GM12875 (cell line): ENCODE data around the gene SST.

Experiments used
- H3K4me3 ChIP-seq: one replicate; pipeline ENCODE4 v1.5.1; 2011; ENCODE audit warnings: low read depth, low read length, control low read depth
- CTCF ChIP-seq: IDR thresholded peaks from 2 replicates; pipeline ENCODE4 v1.5.1; 2011; ENCODE audit warnings: low read depth, mild to moderate bottlenecking, control low read depth, inconsistent platforms, low read length, moderate library complexity, borderline replicate concordance; ENCODE audit not compliant: insufficient read depth

The SST gene

GRCh38 chr3:187709155-187709554 is 39.0 kb upstream of the SST start:
- no peak for TF ChIP-seq CTCF

GRCh38 chr3:187708696-187709095 is 38.5 kb upstream of the SST start:
- H3K4me3 ChIP-seq, result no peak overlapping the region
- TF ChIP-seq CTCF, result no peak

More at GRCh38 chr3:187709155-187709554, 39.0 kb upstream of the SST start:
- H3K4me3 ChIP-seq, result no peak overlapping the region

GRCh38 chr3:187706971-187707370 is 36.8 kb upstream of the SST start:
- no peak overlapping the region for H3K4me3 ChIP-seq
- no peak for TF ChIP-seq CTCF

GRCh38 chr3:187705164-187705563 is 35.0 kb upstream of the SST start:
- no peak for TF ChIP-seq CTCF
- no peak overlapping the region for H3K4me3 ChIP-seq

GRCh38 chr3:187702507-187703033 is 32.4 kb upstream of the SST start, which contains the start of gene RTP2:
Gene RTP2 (minus strand): TSS chr3:187702557. CDS start chr3:187702128, 429 bp downstream.
- H3K4me3 ChIP-seq, result no peak within 1 kb of the TSS
- no peak for TF ChIP-seq CTCF

- no peak overlapping the region for H3K4me3 ChIP-seq
- TF ChIP-seq CTCF, result no peak
Measured at GRCh38 chr3:187700249-187700648, 30.1 kb upstream of the SST start.

DNA sequence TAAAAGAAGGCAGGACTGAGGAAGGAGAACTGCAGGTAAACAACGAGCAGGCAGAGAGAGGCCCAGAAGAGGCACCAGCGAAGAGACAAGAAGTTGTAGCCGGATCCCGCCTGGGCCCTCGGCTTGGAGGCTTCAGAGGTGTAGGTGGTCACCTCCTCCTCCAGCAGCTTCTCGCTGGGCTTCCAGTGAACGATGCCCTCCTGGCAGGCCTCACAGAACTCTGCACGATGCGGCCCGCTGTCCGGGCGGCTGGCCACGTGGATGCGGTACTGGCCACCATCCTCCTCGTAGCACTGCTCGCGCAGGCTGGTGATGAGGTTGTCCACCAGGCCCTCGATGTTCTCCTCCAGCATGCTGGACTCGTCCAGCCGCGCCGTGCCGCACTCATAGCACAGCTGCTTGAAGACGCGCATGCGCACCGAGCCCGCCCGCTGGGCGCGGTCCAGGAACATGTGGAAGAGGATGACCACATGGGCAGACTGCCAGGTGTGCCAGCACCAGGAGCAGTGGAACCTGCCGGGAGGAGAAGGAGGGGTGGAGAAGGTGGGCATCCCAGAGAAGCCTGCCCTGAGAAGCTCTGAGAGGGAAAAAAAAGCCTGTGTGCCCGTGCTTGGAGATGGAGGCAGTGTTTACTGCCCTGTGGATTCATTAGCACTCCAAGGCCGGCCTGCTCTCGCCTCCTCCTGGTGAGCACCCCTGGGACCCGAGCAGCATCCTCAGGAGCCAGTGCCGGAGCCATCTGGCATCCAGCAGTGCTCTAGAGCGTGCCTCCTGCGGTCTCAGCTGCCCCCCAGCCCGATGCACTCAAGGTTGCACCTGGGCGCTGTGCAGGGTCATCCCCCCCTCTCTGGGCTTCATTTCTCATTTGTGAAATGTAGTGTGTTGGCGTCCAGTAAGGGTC is 28.6 kb upstream of the SST start:
- H3K4me3 ChIP-seq, result no peak overlapping the region
- TF ChIP-seq CTCF, result no peak
